HG03095 (cell line): ENCODE measurements around the gene PIP4P1.

ENCODE experiments used
- ATAC-seq: cut with Tn5 transposase; IDR thresholded peaks from one replicate; pipeline ENCODE4 v1.9.1; 2021; ENCODE audit warnings: moderate library complexity; ENCODE audit not compliant: unreplicated experiment

Gene PIP4P1

GRCh38 chr14:20412411-20412810 lies 48.8 kb downstream of the PIP4P1 start:
- ATAC-seq, result peak; percentile 47

GRCh38 chr14:20409226-20409625 lies 52.0 kb downstream of the PIP4P1 start:
- ATAC-seq, result no peak
